Middle frontal gyrus (tissue), 1 donor: ENCODE measurements around the gene MT1H.
"Not testable (repeated sequence)": the region's sequence is repeated elsewhere in the genome, so short reads cannot be mapped to it uniquely, and the experiment has no call there.

Experiments used
- DNase-seq: peaks from one replicate; pipeline ENCODE4 v3.0.0-alpha.2; 2015; ENCODE audit warnings: low spot score; ENCODE audit errors: extremely low spot score

MT1H gene

DNA sequence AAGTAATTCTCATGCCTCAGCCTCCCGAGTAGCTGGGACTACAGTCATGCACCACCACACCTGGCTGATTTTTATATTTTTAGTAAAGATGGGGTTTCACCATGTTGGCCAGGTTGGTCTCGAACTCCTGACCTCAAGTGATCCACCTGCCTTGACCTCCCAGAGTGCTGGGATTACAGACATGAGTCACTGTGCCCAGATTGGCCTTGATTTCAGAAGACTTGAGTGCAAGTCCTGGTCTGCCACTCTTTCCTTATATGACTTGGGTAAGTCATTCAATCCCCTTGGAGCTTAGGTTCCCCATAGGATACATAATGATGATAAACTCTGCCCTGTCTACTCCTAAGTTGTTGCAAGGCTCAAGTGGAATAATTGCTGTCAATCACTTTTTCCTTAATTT is 47.9 kb downstream of the MT1H start:
- DNase-seq, result not testable (repeated sequence)
